RWPE2 (cell line): ENCODE measurements around the gene VASP.

Experiments used
- ATAC-seq: fragments of 200-7000 bp; cut with Tn5 transposase; 3 replicates; pipeline ENCODE4 v1.9.1; 2021; ENCODE audit warnings: low read depth
- DNase-seq: peaks from one replicate; pipeline ENCODE4 v3.0.0-alpha.2; 2020; ENCODE audit warnings: low spot score
- H3K27ac ChIP-seq: fragments of 450-650 bp; 2 replicates; pipeline ENCODE4 v1.5.1; 2017; ENCODE audit warnings: mild to moderate bottlenecking; ENCODE audit not compliant: poor library complexity, severe bottlenecking
- H3K27me3 ChIP-seq: fragments of 250-450 bp; sonication (Bioruptor Pico); 2 replicates; pipeline ENCODE4 v1.5.1; 2021; ENCODE audit warnings: mild to moderate bottlenecking, moderate library complexity; ENCODE audit not compliant: insufficient read depth, poor library complexity, severe bottlenecking
- H3K36me3 ChIP-seq: fragments of 250-450 bp; sonication (Bioruptor Pico); 2 replicates; pipeline ENCODE4 v1.5.1; 2020; ENCODE audit warnings: low read depth, mild to moderate bottlenecking, moderate library complexity
- H3K4me1 ChIP-seq: fragments of 250-450 bp; sonication (Bioruptor Pico); 2 replicates; pipeline ENCODE4 v1.5.1; 2021; ENCODE audit warnings: mild to moderate bottlenecking, moderate library complexity; ENCODE audit not compliant: insufficient read depth, poor library complexity, severe bottlenecking
- H3K4me3 ChIP-seq: fragments of 250-450 bp; sonication (Bioruptor Pico); 2 replicates; pipeline ENCODE4 v1.5.1; 2021; ENCODE audit warnings: mild to moderate bottlenecking, moderate library complexity; ENCODE audit not compliant: severe bottlenecking
- H3K9me3 ChIP-seq: fragments of 250-450 bp; sonication (Bioruptor Pico); 2 replicates; pipeline ENCODE4 v1.5.1; 2021; ENCODE audit warnings: mild to moderate bottlenecking, moderate library complexity; ENCODE audit not compliant: severe bottlenecking
- TF ChIP-seq, protein P1 (sequence below): fragments of 450-650 bp; IDR thresholded peaks from one replicate; pipeline ENCODE4 v1.5.1; 2017; ENCODE audit warnings: mild to moderate bottlenecking, moderate library complexity; ENCODE audit not compliant: poor library complexity, severe bottlenecking

Gene VASP

DNA sequence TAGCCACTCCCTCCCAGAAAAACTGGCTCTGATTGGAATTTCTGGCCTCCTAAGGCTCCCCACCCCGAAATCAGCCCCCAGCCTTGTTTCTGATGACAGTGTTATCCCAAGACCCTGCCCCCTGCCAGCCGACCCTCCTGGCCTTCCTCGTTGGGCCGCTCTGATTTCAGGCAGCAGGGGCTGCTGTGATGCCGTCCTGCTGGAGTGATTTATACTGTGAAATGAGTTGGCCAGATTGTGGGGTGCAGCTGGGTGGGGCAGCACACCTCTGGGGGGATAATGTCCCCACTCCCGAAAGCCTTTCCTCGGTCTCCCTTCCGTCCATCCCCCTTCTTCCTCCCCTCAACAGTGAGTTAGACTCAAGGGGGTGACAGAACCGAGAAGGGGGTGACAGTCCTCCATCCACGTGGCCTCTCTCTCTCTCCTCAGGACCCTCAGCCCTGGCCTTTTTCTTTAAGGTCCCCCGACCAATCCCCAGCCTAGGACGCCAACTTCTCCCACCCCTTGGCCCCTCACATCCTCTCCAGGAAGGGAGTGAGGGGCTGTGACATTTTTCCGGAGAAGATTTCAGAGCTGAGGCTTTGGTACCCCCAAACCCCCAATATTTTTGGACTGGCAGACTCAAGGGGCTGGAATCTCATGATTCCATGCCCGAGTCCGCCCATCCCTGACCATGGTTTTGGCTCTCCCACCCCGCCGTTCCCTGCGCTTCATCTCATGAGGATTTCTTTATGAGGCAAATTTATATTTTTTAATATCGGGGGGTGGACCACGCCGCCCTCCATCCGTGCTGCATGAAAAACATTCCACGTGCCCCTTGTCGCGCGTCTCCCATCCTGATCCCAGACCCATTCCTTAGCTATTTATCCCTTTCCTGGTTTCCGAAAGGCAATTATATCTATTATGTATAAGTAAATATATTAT, 33.3 kb upstream of the VASP start:
- Histone ChIP-seq H3K27me3 (no peaks in the 10 kb centered on the region), H3K4me1 (peaks cover 4% of the 10 kb centered on the region), H3K4me3 (no peak overlapping the region), H3K9me3 (no peaks in the 10 kb centered on the region), H3K27ac (no peak overlapping the region), H3K36me3 (no peaks in the 10 kb centered on the region)
- TF ChIP-seq, protein P1, sequence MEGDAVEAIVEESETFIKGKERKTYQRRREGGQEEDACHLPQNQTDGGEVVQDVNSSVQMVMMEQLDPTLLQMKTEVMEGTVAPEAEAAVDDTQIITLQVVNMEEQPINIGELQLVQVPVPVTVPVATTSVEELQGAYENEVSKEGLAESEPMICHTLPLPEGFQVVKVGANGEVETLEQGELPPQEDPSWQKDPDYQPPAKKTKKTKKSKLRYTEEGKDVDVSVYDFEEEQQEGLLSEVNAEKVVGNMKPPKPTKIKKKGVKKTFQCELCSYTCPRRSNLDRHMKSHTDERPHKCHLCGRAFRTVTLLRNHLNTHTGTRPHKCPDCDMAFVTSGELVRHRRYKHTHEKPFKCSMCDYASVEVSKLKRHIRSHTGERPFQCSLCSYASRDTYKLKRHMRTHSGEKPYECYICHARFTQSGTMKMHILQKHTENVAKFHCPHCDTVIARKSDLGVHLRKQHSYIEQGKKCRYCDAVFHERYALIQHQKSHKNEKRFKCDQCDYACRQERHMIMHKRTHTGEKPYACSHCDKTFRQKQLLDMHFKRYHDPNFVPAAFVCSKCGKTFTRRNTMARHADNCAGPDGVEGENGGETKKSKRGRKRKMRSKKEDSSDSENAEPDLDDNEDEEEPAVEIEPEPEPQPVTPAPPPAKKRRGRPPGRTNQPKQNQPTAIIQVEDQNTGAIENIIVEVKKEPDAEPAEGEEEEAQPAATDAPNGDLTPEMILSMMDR, result no peak
- no peak for ATAC-seq
- DNase-seq, result no peak

DNA sequence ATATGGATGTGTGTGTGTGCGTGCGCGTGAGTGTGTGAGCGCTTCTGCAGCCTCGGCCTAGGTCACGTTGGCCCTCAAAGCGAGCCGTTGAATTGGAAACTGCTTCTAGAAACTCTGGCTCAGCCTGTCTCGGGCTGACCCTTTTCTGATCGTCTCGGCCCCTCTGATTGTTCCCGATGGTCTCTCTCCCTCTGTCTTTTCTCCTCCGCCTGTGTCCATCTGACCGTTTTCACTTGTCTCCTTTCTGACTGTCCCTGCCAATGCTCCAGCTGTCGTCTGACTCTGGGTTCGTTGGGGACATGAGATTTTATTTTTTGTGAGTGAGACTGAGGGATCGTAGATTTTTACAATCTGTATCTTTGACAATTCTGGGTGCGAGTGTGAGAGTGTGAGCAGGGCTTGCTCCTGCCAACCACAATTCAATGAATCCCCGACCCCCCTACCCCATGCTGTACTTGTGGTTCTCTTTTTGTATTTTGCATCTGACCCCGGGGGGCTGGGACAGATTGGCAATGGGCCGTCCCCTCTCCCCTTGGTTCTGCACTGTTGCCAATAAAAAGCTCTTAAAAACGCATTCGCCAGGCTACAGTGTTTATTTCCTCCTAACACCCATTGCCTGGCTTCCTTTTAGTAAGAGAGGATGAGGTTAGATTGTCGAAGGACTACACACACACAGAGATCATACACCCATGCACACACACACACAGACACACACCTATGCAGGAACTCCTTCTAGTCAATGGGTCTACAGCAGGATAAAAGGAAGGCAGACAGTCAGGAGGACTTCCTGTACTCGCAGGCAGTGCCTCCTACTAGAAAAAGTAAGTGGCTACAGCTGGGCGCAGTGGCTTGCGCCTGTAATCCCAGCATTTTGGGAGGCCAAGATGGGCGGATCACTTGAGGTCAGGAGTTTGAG, 32.4 kb upstream of the VASP start:
- Histone ChIP-seq H3K36me3 (no peaks in the 10 kb centered on the region), H3K4me1 (peaks cover 4% of the 10 kb centered on the region), H3K27me3 (no peaks in the 10 kb centered on the region), H3K4me3 (no peak overlapping the region), H3K9me3 (no peaks in the 10 kb centered on the region), H3K27ac (no peak overlapping the region)
- no peak for ATAC-seq
- no peak for DNase-seq
- TF ChIP-seq, protein P1, result no peak

- no peaks in the 10 kb centered on the region for H3K4me1 ChIP-seq
- ATAC-seq (no peak), DNase-seq (no peak)
- H3K4me3 ChIP-seq, result no peak overlapping the region
- no peaks in the 10 kb centered on the region for H3K36me3 ChIP-seq
- no peak overlapping the region for H3K27ac ChIP-seq
- no peaks in the 10 kb centered on the region for H3K27me3 ChIP-seq
- TF ChIP-seq, protein P1, result no peak
- H3K9me3 ChIP-seq, result no peaks in the 10 kb centered on the region
Measured at GRCh38 chr19:45475537-45476291, 31.6 kb upstream of the VASP start.

DNA sequence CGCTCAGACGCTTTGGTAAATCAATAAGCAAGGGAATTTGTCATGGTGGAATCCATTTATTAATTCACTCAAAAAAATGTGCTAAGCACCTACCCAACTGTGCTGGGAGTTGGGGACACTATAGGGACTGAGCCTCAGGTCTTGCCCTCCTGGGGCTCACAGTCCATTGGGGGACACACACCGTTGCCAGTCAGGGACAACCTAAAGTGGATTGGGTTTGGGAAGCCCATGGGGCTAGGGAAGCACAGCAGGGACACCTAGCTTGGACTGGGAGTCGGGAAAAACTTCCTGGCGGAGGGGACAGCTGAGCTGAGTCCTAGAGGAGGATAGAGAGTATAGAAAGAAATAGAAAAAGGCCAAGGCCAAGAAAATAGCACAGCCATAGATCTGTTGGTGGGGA, 31.0 kb upstream of the VASP start:
- Histone ChIP-seq H3K4me1 (no peaks in the 10 kb centered on the region), H3K27ac (no peak overlapping the region), H3K4me3 (no peak overlapping the region), H3K36me3 (no peaks in the 10 kb centered on the region), H3K9me3 (no peaks in the 10 kb centered on the region), H3K27me3 (no peaks in the 10 kb centered on the region)
- no peak for DNase-seq
- TF ChIP-seq, protein P1, result no peak
- no peak for ATAC-seq
